DND-41 (cell line): Measurements from ENCODE around the gene SLC22A3.

Source experiments
- EZH2 ChIP-seq: IDR thresholded peaks from 3 replicates; pipeline ENCODE4 v1.6.1; 2012; ENCODE audit warnings: borderline replicate concordance, low read depth, mild to moderate bottlenecking, moderate library complexity, low read length, inconsistent platforms; ENCODE audit not compliant: severe bottlenecking
- TF ChIP-seq, protein P1 (sequence below): IDR thresholded peaks from 2 replicates; pipeline ENCODE4 v1.5.1; 2012; ENCODE audit warnings: borderline replicate concordance, low read length, moderate library complexity, mild to moderate bottlenecking; ENCODE audit not compliant: poor library complexity, severe bottlenecking; ENCODE audit errors: extremely low read depth

- TF ChIP-seq, protein P1, sequence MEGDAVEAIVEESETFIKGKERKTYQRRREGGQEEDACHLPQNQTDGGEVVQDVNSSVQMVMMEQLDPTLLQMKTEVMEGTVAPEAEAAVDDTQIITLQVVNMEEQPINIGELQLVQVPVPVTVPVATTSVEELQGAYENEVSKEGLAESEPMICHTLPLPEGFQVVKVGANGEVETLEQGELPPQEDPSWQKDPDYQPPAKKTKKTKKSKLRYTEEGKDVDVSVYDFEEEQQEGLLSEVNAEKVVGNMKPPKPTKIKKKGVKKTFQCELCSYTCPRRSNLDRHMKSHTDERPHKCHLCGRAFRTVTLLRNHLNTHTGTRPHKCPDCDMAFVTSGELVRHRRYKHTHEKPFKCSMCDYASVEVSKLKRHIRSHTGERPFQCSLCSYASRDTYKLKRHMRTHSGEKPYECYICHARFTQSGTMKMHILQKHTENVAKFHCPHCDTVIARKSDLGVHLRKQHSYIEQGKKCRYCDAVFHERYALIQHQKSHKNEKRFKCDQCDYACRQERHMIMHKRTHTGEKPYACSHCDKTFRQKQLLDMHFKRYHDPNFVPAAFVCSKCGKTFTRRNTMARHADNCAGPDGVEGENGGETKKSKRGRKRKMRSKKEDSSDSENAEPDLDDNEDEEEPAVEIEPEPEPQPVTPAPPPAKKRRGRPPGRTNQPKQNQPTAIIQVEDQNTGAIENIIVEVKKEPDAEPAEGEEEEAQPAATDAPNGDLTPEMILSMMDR, result no peak
- TF ChIP-seq EZH2, result no peak
Measured at GRCh38 chr6:160301339-160301738, 46.8 kb upstream of the SLC22A3 start.
